ENCODE data around the gene IKZF2.

IKZF2 gene

DNA sequence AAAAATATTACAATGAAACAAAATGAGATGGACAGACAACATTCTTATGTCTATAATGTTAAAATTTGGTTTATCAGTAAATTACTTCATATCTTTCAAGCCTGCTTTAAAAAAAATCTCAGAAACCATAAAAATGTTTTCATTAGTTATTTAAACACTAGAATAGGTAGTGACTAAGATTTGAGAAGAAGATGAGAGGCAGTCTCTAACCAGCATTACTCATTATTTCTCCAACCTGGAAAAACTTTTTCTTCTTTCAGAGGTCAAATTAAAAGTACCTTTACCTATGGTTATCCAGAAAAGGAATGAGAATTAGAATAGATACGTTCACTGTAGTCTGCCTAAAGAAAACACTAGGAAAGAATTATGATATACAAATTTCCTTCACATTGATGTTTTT is 50.3 kb downstream of the IKZF2 start:
- DNase-seq (ENCODE audit: low spot score), result no peak

DNA sequence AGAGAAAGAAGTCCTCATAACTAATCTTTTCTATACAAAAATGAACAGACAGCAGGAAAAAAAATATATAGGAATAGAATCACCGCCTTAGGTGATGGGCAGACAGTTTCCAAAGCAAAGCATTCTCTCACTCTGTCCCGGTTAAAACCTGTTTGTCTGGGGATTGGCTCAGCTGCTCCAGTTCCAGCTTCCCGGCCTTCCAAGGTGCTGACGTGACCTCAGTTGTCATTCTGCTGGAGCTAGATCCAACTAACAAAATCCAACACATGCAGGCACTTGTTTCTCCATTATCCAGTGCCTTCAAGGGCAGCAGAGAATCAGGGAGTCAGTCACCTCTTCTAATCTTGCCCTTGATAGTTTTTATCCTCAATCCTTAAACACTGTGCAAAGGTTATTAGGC is 52.8 kb downstream of the IKZF2 start:
- DNase-seq (ENCODE audit: low spot score), result no peak

DNA sequence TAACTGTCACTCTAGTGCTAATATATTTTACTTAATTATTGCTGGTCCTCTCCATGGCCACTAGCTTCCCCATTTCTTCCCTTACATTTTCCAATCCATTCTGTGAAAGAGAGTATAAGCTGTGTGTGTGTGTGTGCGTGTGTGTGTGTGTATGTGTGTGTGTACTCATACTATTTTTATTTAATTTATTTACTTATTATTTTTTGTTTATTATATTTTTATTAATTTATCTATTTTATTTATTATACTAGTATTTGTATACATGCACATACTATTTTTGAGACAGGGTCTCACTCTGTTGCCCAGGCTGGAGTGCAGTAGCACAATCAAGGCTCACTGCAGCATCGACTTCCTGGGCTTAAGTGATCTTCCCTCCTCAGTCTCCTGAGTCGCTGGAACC is 59.6 kb downstream of the IKZF2 start:
- DNase-seq (ENCODE audit: low spot score), result no peak

DNA sequence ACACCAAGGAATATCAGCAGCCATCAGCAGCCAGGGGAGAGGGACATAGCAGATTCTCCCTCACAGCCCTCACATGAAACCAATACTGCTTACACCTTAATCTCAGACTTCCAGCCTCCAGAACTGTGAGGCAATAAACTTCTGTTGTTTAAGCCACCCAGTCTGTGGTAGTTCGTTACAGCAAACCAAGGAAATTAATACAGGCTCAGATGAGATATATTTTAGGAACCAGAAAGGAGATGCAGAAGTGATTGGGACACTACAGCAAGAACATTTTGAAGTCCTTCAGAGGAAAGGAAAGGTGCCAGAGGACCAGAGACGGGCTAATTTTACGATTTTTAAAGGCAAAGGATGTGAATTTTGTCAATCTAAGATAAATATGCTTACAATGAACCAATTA is 60.6 kb downstream of the IKZF2 start:
- no peak for DNase-seq (ENCODE audit: low spot score)

DNA sequence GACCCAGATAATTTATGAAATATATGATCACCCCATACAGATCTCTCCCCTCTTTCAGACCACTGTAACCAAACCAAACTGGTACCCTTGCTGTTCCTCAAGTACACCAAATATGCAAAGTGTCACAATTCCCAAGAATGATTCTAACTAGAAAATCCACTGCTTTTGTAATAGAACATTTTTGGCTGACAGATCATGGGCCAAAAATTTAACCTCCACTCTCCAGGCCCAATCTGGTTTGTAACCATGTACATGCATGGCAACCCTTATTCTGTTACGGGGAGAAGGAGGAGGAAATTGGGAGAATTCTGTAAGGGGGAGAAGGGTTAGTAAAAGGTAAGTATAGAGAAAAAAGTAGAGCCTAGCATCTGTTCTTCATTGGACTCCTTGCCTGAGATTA is 62.0 kb downstream of the IKZF2 start:
- no peak for DNase-seq (ENCODE audit: low spot score)

DNA sequence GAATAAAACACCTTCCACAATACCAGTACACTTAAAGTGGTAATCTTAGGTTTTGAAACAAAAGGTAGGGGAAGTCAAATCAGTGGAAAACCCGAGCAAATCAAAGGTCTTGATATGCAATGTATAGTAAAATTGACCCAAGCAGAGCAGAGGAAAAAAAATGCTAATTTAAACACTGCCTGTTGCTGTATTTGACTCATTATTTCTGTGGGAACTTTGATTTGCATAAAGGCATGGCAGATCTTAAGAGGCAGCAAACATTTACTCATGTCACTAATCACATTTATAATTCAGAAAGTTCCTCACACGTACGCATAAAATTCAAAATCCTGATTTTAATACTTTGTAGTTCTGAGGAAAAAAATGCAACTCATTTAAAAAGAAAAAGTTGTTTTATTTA is 64.4 kb downstream of the IKZF2 start:
- DNase-seq (ENCODE audit: low spot score), result no peak

DNA sequence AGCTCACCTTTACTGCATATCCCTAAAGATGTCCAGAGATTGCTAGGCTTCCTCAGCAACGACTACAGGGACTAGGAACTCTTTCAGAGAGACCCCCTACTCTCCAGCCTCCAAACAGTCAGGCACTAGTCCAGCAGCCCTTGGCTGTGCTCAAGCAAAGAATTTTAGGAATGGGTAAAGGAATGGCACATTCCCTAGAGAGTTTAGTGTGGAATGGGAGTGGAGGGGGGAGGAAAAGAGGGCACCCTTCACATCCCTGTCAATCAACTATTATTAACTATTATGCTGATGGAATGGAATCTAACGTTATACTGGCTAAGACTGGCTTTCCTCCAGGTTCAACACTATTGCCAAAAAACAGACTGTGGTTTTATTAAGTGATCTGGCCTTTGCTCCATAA is 64.8 kb downstream of the IKZF2 start:
- DNase-seq (ENCODE audit: low spot score), result no peak

DNA sequence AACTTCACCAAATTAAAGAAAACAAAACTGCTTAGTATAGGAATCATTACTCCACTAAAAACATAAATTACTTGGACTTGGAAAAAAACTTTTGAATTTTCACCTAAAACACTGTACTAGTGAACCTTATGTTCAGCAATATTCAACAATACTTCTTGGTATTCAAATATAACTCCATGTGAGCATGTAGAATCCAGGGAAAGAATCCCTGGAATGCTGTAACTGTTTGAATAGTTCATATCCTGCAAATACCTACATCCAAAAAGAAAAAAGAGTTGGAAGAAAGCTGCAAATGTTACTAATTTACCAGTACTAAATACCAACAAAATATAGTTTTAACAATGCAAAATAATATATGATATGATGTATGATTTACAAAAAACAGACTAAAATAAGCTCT is 65.4 kb downstream of the IKZF2 start:
- DNase-seq (ENCODE audit: low spot score), result no peak

DNA sequence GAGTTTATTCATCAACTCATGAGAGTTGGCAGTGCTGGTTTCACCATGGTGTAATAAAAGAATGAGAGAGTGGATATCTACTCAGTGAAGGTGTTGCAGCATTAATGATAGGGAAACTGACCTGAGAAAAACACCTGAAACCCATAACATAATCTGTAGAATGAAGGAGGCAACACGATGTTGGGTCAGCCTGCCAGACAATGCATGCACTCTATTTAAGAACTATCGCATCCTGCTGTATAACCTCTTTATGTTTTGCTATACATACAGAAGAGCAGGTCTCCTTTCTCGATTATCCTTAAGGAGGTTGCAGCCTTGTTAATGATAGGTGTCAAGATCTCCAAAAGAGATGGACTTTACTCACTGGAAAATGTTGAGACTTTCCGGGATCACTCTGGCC is 65.9 kb downstream of the IKZF2 start:
- DNase-seq (ENCODE audit: low spot score), result no peak

DNA sequence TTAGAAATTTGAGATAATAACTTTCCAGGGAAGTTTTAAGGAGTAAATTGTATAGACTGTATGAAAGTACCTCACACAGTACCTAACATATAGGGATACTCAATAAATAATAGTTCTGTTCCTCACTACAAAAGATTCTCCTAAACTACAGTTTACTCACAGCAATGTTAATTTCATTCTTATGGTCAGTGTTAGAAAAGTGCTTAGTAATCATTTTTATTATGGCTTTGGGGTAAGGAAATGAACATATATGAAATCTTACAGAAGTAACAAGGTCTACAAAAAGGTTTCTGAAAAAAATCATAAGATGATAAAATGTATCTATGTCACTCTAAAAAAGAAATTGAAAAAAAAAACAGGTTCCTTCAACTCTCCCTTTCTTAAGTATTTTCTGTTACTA is 67.2 kb downstream of the IKZF2 start:
- no peak for DNase-seq (ENCODE audit: low spot score)

DNA sequence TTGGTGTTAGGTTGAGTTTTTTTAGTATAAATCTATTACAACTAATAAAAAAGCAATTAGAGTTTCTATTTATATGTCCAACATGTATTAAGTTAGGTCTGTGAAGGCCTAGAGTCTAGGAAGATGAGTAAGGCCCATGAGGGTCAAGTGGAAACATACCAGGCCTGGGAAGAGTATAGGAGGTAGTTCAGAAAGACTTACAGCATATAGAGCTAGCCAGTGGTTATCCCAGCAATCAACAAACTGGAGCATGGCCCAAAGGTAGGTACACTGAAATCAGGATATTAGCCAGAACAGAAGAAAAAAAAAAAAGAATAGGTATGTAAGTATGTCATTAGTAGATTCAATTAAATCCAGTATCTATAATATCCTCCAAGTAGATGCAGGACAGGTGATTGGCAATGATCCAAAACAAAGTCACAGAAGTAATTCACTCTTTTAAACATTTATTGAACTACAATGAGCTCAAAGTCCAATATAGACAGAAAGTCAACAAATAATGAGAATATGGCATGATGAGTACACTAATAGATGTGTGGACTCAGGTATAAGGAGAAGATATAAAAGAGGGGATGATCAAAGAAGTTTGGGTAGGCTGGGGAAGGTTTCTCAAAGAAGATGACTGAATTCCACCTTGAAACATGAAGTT is 70.3 kb downstream of the IKZF2 start:
- no peak for DNase-seq (ENCODE audit: low spot score)

DNA sequence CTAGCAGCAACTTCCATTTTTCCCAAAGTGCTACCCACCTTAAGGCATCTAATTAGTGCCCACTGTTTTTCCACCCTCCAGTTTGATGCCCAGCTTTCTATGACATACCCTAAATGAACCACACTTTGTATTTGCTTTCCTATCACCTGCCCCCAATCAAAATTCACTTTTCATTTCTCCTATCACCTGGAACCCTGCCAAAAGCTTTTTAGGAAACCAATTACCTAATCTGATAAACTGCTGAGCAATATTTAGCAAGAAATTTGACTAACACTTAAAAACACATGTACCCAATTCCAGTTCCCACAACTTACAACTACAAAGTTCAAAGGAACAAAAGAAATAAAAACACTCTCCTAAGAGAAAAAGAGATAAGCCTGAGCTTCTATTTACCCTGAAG is 71.7 kb downstream of the IKZF2 start:
- no peak for DNase-seq (ENCODE audit: low spot score)

DNA sequence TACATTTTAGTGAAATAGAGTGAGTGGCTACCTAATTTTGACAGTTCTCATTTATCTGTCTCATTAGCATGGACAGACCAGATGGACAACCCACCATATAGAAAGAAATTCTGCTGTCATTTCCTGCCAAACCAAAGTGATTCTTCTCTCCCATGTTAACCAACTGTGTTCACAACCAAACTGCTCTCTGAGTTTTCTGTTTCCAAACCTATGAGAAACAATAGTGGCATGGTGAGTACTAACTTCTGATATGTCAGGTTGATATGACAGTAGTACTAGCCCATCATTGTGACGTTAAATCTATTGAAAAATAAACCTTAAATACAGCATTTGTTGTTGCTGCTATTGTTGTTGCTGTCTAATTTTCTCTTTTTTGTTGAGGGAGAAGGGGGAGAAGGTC is 72.7 kb downstream of the IKZF2 start:
- DNase-seq (ENCODE audit: low spot score), result no peak

DNA sequence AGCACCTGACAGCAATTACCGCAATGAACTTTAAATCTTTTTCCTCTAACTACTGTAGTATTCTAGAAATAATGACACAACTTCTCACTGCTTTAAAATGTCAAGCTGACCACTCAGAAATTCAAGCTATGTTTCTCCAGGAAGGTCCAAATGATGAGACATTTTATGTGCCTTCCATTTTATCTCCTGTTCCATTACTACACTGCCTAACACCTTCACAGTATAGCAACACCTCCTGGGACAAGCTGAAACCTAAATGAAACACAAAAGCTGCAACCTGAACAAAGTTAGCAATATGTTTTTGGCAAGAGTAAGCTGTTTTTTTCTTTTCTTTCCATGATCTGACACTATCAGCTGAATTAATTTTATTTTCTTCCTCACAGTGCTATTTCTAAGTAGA is 81.9 kb downstream of the IKZF2 start:
- DNase-seq (ENCODE audit: low spot score), result no peak

DNA sequence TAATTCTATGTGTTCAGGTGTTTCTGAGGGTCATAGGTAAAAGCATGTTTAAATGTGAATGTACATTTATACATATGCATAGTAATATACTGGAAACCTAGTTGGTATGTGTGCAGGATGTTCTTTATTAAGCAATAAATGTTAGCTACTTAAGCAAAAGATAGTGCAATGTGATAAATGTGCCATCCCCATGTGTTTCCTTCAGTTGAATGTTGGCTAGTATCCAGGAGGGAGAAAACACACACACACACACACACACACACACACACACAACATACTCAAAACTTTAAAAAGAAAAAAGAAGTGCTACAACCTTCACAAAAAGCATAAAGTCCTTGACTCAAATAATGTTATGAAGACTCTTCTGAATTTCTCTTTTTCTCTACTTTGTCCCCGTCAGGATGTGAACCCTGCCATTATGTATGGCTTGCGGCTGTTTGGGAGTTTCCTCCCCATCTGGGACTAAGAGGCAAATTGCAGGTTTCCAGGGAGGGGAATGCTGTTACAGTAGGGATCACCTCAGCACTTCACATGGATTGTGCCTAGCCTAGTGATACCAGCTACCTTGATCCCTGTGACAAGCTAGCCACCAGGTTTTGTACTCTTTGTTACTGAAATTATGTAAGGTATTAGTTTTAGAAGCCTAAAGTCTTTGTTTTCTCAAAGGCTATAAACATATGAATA is 82.6 kb downstream of the IKZF2 start:
- DNase-seq (ENCODE audit: low spot score), result no peak

DNA sequence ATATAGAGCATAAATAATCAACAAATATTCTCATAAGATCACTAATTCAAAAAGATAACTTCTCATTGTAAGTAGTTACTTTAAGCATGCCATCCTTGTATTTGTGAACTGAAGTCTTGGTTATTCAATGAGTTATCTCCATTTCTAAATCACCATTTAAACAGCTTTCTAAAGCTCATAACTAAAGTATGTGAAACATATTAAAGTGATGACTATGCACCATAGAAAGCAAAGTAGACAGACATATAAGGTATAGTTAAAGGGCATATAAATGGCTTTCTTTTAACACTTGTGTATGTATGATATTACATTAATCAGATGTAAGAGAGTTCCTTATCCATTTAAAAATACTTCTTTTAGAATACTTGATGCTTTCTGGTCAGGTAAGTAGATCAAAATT is 83.5 kb downstream of the IKZF2 start:
- no peak for DNase-seq (ENCODE audit: low spot score)

DNA sequence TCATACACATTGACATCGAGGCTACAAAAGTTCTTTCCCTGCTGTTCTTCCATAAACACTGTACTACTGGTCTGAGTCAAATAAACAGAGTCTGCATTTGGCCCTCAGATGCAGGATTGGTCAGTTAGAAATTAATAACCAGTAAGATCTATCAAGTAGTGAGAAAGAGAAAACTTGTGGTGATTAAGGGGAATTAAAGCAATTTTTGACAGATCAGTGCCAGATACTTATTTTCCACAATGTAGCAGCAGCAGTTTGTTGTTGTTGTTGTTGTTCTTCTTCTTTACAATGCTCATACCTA is 85.0 kb downstream of the IKZF2 start:
- DNase-seq (ENCODE audit: low spot score), result no peak

DNA sequence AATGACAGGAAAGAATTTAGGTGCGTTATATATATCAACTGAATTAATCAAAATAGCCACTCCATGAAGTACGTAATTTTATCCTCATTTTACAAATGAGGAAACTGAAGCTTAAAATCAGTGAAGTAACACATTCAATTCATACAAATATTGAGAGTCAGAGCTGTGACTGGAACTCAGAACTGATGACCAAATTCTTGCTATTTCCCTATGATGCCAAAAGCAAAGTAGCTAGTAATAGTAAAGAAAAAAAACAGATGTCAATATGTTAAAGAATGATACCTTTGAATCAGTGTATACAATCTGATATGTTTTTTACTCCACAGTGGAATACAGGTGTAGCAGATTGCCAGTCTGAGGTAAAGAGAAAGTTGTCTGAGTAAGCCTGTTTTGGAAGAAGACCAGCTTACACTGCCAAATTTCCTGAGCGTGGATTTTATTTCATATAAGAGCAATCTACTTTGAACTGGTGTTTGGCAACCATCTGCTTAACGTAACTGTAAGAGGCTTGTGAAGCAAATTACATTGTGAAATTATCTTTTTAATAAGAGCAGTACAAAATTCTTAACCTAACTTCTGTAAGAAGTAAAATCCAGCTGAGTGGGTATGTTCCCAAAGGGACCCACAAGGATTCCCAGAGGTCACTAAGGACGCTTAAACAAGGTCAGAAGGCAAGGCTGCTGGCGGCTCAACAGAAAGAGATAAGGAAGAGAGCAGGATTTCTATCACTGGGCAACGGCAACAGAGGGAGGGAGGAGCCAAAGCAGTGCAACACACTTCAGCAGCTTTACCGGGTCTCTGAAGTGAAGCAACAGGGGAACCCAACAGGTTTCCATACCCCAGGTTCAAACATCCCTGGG is 85.6 kb downstream of the IKZF2 start:
- peak; percentile 7 for DNase-seq (ENCODE audit: low spot score)

DNA sequence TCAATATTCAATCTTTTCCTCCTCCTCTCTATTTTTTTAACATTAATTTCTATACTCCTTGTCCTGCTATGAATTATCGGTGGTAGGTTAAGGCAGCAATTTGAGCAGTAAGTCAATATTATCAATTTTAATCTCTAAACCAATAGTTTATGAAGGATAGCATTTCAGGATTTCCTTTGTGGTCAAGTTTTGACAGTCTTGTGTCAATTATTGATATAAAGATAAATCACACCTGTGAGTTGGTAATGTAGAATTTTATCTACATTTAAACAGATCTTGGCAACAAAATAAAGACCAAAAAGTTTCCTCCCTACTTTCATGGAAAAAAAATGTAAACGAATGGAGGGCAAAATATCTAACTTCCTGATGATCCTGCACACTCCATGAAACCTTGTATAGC is 87.3 kb downstream of the IKZF2 start:
- DNase-seq (ENCODE audit: low spot score), result no peak

DNA sequence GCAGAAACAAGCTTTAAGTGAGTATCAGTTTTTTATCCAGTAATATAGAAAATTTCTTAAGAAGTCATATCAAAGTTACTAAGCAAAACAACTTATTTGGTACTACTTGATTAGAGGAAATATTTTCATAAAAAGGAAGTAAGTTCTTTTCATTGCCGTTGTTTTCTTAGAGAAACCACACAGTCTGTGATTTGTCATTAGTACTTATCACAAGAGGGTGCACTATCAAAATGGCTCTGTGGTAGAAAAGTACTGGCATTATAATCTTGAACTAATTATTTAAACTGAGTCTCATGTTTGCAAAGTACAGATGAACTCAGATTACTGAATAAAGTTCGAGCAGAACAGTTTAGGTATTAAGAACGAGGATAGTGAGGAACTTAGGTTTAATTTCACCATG is 93.4 kb downstream of the IKZF2 start:
- DNase-seq (ENCODE audit: low spot score), result no peak

DNA sequence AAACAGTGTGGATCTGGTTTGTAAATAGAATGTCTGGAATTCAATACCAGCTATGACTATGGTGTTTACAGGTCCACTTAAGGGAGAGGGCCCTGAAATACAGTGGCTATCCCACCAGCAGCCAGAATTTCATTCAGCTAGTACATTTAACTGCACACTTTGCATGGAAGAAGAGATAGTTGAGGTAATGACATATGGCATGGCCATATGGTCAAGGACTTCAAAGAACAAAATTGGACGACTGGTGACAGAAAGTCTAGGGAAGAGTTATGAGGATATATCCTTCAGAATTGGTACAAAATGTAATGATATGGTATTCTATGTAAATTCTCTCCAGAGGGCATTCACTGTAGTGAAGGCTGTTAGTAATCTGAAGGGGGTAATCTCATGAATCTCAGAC is 105.0 kb downstream of the IKZF2 start:
- DNase-seq (ENCODE audit: low spot score), result no peak

DNA sequence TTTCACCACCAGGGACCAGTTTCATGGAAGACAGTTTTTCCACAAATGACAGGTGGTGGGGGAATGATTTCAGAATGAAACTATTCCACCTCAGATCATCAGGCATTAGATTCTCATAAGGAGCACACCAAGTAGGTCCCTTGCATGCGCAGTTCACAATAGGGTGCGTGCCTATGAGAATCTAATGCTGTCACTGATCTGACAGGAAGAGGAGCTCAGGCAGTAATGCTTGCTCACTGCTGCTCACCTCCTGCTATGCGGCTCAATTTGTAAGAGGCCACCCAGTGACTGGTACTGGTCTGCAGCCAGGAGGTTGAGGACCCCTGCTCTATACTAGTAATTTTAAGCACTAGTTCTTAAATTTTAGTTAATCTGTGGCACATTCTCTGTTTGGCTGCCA is 107.8 kb downstream of the IKZF2 start:
- DNase-seq (ENCODE audit: low spot score), result no peak

DNA sequence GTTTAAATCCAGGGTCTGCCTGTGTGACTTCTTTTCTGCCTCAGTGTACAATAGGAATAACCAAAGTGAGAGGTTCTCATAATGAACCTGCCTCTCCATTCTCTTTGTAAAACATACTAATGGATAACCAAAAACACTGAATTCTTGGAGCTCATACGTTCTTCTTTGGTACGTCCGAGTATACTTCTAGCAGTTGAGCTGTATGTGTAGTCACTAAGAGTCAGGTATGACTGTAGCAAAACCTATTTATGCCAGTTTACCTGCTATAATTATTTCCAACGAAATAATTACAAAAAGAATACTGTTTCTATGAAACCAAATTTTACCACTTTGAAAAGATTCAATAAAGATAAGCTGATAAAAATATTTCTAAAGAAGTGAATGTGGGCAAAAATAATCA is 109.2 kb downstream of the IKZF2 start:
- no peak for DNase-seq (ENCODE audit: low spot score)

DNA sequence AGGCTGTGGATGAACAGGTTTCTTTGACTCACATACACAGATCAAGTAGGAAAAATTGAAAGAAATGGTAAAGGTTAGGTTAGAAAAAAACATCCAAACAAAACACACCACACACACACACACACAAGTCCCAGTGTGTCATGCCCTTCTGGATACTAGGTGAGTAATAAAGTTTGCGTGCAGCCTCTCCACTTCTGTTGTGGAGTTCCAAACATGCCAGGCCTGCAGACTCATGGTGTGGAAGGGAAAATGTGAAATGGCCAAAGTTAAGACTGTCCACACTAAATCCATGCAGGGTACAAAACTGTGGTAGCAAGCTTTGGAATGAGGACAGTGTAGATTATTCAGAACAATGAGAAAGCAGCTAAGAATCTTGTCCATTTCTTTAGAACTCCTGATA is 114.6 kb downstream of the IKZF2 start:
- DNase-seq (ENCODE audit: low spot score), result no peak

Data from Ammon's horn (tissue), 1 donor.